ENCODE results near the gene ABCB8. TPM values are rescaled to one million over a fixed set of nuclear protein-coding genes. Genes with fewer than 3 reads are reported as not detected.

Gene ABCB8
- total and polyA plus RNA-seq, 9 of the 15 experiments (the other 6 are each of a cell fraction or from before 2014, with no cell fraction given) = 7.6 to 106 (median 36.3) TPM

DNA sequence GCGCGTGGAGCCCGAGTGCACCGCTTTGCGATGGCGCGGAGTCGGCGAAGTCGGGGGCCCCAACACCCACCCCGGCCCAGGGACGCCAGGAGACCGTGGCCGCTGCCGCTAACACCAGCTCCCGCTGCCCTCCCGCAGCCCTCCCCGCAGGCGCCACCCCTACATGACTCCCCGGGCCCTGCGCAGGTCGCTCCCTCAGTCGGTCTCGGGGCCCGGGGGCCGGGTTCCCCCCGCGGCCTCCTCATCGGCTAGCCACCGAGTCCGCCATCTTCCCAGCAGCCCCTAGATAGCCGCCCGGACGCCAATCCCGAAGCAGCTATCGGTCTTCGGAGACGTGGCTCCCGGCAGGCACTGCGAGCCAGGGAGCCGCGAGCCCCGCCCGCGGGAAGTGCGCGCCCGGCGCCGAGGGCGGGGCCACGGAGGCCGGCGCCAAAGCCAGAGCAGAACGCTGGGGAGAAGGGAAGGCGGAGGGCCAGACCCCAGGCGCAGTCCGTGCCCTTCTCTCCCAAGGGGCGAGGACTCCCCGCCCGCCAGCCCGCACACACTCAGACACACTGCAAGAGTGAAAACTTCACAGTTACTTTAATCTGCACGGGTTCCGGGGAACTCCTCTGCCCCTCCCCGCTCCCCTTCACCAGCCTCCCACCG is 52.4 kb downstream of the ABCB8 start, which contains the start of gene FASTK (continued):
- TF ChIP-seq RBM15 (IDR thresholded peaks at IDR 0.05; ENCODE audit: insufficient read depth, low read length) (no peak), ZSCAN29 (IDR thresholded peaks at IDR 0.05) (no peak), AFF1 (IDR thresholded peaks at IDR 0.05; ENCODE audit: low read depth in 1 of 2, partially characterized antibody in 2 of 2) (peak in 1 of 2 experiments; percentile 91), ZBTB33 (CRISPR knock-in tag; IDR thresholded peaks at IDR 0.05) (no peak), MTF1 (CRISPR knock-in tag; IDR thresholded peaks at IDR 0.05; ENCODE audit: borderline replicate concordance) (no peak), TFAM (CRISPR knock-in tag; conservative IDR thresholded peaks at IDR 0.05) (no peak), HDAC6 (IDR thresholded peaks at IDR 0.05; ENCODE audit: low read depth, low read length) (0 out of 2 replicates have a peak, but pooled peaks have one; percentile 25), CBX5 (IDR thresholded peaks at IDR 0.05; ENCODE audit: borderline replicate concordance, low read depth) (no peak), USF2 (CRISPR knock-in tag; IDR thresholded peaks at IDR 0.05) (no peak), SAFB (IDR thresholded peaks at IDR 0.05; ENCODE audit: borderline replicate concordance, low read depth, low read length) (peak; percentile 39; the same call in 1 of the 2 replicates), ZNF232 (CRISPR knock-in tag; IDR thresholded peaks at IDR 0.05) (0 out of 2 replicates have a peak, but pooled peaks have one; percentile 42), ELF2 (CRISPR knock-in tag; IDR thresholded peaks at IDR 0.05) (peak; percentile 52; the same call in 1 of the 2 replicates), NR2C2 (CRISPR knock-in tag; IDR thresholded peaks at IDR 0.05) (peak; percentile 46; the same call in 1 of the 2 replicates), NR2C2 (tag; IDR thresholded peaks at IDR 0.05) (peak; percentile 58), MEIS2 (IDR thresholded peaks at IDR 0.05; ENCODE audit: partially characterized antibody) (peak; percentile 84), ZNF79 (CRISPR knock-in tag; IDR thresholded peaks at IDR 0.05; ENCODE audit: low read depth) (no peak), YBX1 (IDR thresholded peaks at IDR 0.05) (no peak)

Measured in K562 (cell line).